Cardiac muscle cell (in vitro differentiated cells and primary cell): Measurements from ENCODE around the gene PTPRC. TPM values are rescaled to one million over a fixed set of nuclear protein-coding genes. Genes with fewer than 3 reads are reported as not detected.

Experiments used
- DNase-seq, 2 donors: peaks; one replicate each; pipeline versions ENCODE4 v3.0.0 to v3.0.0-alpha.2; 2010 to 2017; ENCODE audit warnings: low read depth in 1 of 2, low spot score in 1 of 2
- H3K27ac ChIP-seq: fragments of 200-600 bp; sonication (generic); 2 replicates; pipeline ENCODE4 v1.5.1; 2016
- H3K27me3 ChIP-seq: fragments of 200-600 bp; sonication (generic); 2 replicates; pipeline ENCODE4 v1.6.0; 2016; ENCODE audit warnings: control low read depth
- H3K36me3 ChIP-seq: fragments of 200-600 bp; sonication (generic); 2 replicates; pipeline ENCODE4 v1.5.1; 2016; ENCODE audit warnings: control low read depth
- H3K4me1 ChIP-seq: fragments of 200-600 bp; sonication (generic); 2 replicates; pipeline ENCODE4 v1.8.1; 2017; ENCODE audit warnings: low read depth, mild to moderate bottlenecking, mixed run types
- H3K4me3 ChIP-seq: fragments of 200-600 bp; sonication (generic); 2 replicates; pipeline ENCODE4 v1.5.1; 2016; ENCODE audit warnings: mild to moderate bottlenecking
- H3K9me3 ChIP-seq: fragments of 200-600 bp; sonication (generic); 2 replicates; pipeline ENCODE4 v1.5.1; 2017; ENCODE audit warnings: low read depth, mild to moderate bottlenecking, control low read depth
- CTCF ChIP-seq: IDR thresholded peaks from 2 replicates; pipeline ENCODE4 v1.5.1; 2012; ENCODE audit warnings: low read depth, mild to moderate bottlenecking, low read length
- polyA plus RNA-seq: library from polyadenylated mRNA; unstranded; fragments of >200 nt; fragmentation: Nextera tagmentation; extraction: Ambion mirVana; gene quantifications from 2 replicates; pipeline ENCODE4 v1.2.1, GENCODE V29; 2016
- total RNA-seq: library from RNA; depleted of rRNA; stranded (reverse); fragments of >200 nt; gene quantifications from 2 replicates; pipeline ENCODE4 v1.2.3, GENCODE V29; 2016

The PTPRC gene
- total and polyA plus RNA-seq, 2 experiments from 2014 or later: not detected

GRCh38 chr1:198798923-198799386 is 160.1 kb downstream of the PTPRC start:
- Histone ChIP-seq H3K36me3 (no peaks in the 10 kb centered on the region), H3K27ac (no peak overlapping the region), H3K9me3 (no peaks in the 10 kb centered on the region), H3K27me3 (no peaks in the 10 kb centered on the region), H3K4me1 (no peaks in the 10 kb centered on the region), H3K4me3 (no peak overlapping the region)
- DNase-seq: no peak
- no peak for TF ChIP-seq CTCF

GRCh38 chr1:198805498-198806151 is 166.8 kb downstream of the PTPRC start:
- TF ChIP-seq CTCF: no peak
- no peaks in the 10 kb centered on the region for H3K27me3 ChIP-seq
- H3K4me1 ChIP-seq: no peaks in the 10 kb centered on the region
- DNase-seq: no peak
- no peak overlapping the region for H3K27ac ChIP-seq
- H3K36me3 ChIP-seq: no peaks in the 10 kb centered on the region
- H3K9me3 ChIP-seq: no peaks in the 10 kb centered on the region
- H3K4me3 ChIP-seq: no peak overlapping the region

GRCh38 chr1:198806861-198807260 is 168.0 kb downstream of the PTPRC start:
- TF ChIP-seq CTCF: no peak
- no peaks in the 10 kb centered on the region for H3K27me3 ChIP-seq
- no peaks in the 10 kb centered on the region for H3K36me3 ChIP-seq
- no peak overlapping the region for H3K4me3 ChIP-seq
- no peak for DNase-seq
- no peak overlapping the region for H3K27ac ChIP-seq
- H3K9me3 ChIP-seq: no peaks in the 10 kb centered on the region
- no peaks in the 10 kb centered on the region for H3K4me1 ChIP-seq

Other genes with a start within 250 kb of the PTPRC start
- gene ATP6V1G3, start 98.4 kb upstream of the PTPRC start, total RNA-seq: not detected in 2 replicates
- gene ATP6V1G3, start 98.4 kb upstream of the PTPRC start, polyA plus RNA-seq: not detected in 2 replicates